ENCODE data around the gene SCT.

DNA sequence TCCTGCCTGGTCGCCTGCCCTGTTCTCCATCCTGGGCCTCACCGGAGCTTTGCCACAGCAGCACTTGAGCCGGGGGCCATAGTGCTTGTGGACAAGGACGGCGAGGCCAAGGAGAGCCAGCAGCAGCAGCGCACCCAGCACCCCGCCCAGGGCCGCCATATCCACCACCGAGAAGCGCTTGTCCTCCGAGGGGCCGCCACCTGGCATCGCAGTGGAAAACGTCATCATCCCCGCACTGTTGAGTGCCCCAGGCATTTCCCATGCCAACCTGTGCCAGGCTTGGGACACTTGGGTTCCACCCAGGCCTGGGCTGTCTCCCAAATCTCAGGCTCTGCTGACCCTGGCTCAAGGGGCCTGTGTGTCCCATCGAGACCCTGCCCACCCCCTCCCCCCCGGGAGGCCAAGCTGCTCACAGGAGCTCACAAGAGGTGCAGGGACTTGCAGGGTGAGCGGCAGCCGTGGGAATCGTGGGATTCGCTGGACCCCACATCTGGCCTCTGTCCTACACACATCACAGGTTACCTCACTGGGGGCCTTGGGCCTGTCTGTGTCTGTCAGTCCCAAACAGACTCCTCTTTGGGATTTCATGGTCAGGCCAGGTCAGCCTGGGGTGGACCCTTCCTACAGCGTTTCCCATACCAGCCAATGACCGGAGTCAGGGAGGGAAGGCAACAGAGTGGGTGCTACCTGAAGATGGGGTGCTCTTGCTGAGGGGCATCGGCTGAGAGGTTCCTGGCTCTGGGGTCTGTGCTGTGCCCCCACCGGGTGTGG lies 8.9 kb downstream of the SCT start:
- no peak for TF ChIP-seq FOXM1 (IDR thresholded peaks at IDR 0.05; ENCODE audit: borderline replicate concordance, low read depth)
- TF ChIP-seq CREB1 (IDR thresholded peaks at IDR 0.05; ENCODE audit: low read depth): no peak
- no peak for TF ChIP-seq RAD21 (IDR thresholded peaks at IDR 0.05; ENCODE audit: low read depth)
- TF ChIP-seq EGR1 (IDR thresholded peaks at IDR 0.05): no peak
- no peak for TF ChIP-seq TAF1 (IDR thresholded peaks at IDR 0.05; ENCODE audit: low read depth)
- no peak for TF ChIP-seq CEBPB (IDR thresholded peaks at IDR 0.05)
- TF ChIP-seq YY1 (IDR thresholded peaks at IDR 0.05; ENCODE audit: low read depth): no peak
- TF ChIP-seq, protein P1, sequence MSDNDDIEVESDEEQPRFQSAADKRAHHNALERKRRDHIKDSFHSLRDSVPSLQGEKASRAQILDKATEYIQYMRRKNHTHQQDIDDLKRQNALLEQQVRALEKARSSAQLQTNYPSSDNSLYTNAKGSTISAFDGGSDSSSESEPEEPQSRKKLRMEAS (IDR thresholded peaks at IDR 0.05): no peak
- TF ChIP-seq, protein P2, sequence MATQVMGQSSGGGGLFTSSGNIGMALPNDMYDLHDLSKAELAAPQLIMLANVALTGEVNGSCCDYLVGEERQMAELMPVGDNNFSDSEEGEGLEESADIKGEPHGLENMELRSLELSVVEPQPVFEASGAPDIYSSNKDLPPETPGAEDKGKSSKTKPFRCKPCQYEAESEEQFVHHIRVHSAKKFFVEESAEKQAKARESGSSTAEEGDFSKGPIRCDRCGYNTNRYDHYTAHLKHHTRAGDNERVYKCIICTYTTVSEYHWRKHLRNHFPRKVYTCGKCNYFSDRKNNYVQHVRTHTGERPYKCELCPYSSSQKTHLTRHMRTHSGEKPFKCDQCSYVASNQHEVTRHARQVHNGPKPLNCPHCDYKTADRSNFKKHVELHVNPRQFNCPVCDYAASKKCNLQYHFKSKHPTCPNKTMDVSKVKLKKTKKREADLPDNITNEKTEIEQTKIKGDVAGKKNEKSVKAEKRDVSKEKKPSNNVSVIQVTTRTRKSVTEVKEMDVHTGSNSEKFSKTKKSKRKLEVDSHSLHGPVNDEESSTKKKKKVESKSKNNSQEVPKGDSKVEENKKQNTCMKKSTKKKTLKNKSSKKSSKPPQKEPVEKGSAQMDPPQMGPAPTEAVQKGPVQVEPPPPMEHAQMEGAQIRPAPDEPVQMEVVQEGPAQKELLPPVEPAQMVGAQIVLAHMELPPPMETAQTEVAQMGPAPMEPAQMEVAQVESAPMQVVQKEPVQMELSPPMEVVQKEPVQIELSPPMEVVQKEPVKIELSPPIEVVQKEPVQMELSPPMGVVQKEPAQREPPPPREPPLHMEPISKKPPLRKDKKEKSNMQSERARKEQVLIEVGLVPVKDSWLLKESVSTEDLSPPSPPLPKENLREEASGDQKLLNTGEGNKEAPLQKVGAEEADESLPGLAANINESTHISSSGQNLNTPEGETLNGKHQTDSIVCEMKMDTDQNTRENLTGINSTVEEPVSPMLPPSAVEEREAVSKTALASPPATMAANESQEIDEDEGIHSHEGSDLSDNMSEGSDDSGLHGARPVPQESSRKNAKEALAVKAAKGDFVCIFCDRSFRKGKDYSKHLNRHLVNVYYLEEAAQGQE (IDR thresholded peaks at IDR 0.05; ENCODE audit: low read depth): no peak
- no peak for TF ChIP-seq TEAD4 (IDR thresholded peaks at IDR 0.05)
- TF ChIP-seq, protein P3, sequence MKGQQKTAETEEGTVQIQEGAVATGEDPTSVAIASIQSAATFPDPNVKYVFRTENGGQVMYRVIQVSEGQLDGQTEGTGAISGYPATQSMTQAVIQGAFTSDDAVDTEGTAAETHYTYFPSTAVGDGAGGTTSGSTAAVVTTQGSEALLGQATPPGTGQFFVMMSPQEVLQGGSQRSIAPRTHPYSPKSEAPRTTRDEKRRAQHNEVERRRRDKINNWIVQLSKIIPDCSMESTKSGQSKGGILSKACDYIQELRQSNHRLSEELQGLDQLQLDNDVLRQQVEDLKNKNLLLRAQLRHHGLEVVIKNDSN (IDR thresholded peaks at IDR 0.05): no peak
- TF ChIP-seq EP300 (IDR thresholded peaks at IDR 0.05; ENCODE audit: borderline replicate concordance): no peak
- no peak for TF ChIP-seq ZBTB7A (IDR thresholded peaks at IDR 0.05; ENCODE audit: low read depth)

All from Ishikawa (cell line).